ENCODE measurements around the gene HLF.

DNA sequence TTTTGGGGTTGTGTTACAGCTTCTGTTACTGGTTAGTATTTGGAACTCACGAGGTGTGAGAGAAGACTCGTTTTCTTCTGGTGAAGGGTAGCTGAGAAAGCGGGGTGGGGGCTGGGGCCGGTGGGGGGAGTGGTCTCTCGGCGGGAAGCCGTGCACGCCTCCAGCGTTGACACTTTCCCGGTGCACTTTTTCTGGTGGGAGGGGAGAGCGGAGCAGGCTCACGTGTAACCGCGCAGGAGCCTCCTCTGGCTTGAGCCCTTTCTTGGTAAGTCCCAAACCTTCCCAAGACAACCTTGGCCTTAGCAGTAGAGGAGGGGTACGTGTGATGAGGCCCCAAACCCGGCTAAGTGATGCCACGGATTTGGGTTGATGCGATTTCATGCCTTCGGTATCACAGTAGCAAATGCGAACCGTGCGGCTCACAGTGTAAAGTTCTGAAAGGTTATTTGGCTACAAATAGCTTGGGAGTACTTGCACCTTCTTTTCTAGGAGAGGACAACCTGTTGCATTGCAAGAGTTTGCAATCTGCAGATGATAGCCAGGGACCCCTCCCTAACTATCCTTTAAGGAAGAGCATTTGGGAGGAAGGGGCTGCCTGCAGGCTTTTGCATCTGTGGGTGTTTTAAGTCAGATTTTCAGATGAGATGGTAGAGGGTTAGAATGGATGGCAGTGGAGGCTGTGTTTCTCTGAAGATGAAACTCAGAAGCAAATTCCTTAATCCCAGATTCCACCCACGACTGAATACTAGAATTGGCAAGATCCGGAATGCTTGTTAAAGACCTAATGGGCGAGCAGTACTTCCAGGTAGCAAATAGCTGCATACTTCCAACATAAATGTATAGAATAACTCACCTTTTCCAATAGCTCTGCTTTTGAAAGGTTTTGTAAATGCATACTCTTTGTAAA is 1.5 kb downstream of the HLF start:
- TF ChIP-seq, protein P1, sequence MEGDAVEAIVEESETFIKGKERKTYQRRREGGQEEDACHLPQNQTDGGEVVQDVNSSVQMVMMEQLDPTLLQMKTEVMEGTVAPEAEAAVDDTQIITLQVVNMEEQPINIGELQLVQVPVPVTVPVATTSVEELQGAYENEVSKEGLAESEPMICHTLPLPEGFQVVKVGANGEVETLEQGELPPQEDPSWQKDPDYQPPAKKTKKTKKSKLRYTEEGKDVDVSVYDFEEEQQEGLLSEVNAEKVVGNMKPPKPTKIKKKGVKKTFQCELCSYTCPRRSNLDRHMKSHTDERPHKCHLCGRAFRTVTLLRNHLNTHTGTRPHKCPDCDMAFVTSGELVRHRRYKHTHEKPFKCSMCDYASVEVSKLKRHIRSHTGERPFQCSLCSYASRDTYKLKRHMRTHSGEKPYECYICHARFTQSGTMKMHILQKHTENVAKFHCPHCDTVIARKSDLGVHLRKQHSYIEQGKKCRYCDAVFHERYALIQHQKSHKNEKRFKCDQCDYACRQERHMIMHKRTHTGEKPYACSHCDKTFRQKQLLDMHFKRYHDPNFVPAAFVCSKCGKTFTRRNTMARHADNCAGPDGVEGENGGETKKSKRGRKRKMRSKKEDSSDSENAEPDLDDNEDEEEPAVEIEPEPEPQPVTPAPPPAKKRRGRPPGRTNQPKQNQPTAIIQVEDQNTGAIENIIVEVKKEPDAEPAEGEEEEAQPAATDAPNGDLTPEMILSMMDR (IDR thresholded peaks at IDR 0.05): no peak
- TF ChIP-seq POLR2A (IDR thresholded peaks at IDR 0.05): no peak

Data from Peyer's patch (tissue), 4 donors.